ENCODE results near the gene GRM6. TPM values are rescaled to one million over a fixed set of nuclear protein-coding genes. Genes with fewer than 3 reads are reported as not detected.

Gene GRM6
- total RNA-seq, 1 donor from 2014 or later = not detected

- peaks cover 3% of the 10 kb centered on the region for H3K4me1 Mint-ChIP-seq (ENCODE audit: low read depth, unreplicated experiment)
Measured at GRCh38 chr5:178991190-178992145, 3.7 kb downstream of the GRM6 start.

DNA sequence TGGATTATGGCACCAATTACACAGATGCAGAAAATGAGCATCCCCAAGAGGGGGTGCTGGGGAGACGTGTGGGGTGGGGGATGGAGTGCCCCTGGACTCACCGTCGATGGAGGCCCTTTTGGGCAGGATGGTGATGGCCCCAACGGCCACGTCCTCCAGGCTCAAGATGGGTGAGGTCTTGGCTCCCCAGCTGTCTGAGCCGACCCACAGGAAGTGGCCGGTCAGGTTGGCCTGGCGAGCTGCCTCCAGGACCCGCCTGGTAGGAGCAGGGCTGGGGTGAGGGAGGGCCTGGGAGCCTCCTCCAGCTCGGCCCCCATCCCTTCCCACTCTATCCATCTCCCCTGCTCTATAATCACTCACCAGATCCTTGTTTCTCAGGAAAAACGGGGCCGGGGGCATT lies 4.6 kb downstream of the GRM6 start:
- peaks cover 16% of the 10 kb centered on the region for H3K9me3 Mint-ChIP-seq (ENCODE audit: unreplicated experiment)
- H3K27me3 Mint-ChIP-seq (ENCODE audit: unreplicated experiment) = peaks cover 24% of the 10 kb centered on the region
- no peak for DNase-seq
- H3K4me3 Mint-ChIP-seq (ENCODE audit: unreplicated experiment) = no peak overlapping the region
- H3K27ac Mint-ChIP-seq (ENCODE audit: unreplicated experiment) = no peak overlapping the region
- peaks cover 20% of the 10 kb centered on the region for H3K36me3 Mint-ChIP-seq (ENCODE audit: unreplicated experiment)
- H3K4me1 Mint-ChIP-seq (ENCODE audit: low read depth, unreplicated experiment) = peaks cover 3% of the 10 kb centered on the region
- TF ChIP-seq, protein P1, sequence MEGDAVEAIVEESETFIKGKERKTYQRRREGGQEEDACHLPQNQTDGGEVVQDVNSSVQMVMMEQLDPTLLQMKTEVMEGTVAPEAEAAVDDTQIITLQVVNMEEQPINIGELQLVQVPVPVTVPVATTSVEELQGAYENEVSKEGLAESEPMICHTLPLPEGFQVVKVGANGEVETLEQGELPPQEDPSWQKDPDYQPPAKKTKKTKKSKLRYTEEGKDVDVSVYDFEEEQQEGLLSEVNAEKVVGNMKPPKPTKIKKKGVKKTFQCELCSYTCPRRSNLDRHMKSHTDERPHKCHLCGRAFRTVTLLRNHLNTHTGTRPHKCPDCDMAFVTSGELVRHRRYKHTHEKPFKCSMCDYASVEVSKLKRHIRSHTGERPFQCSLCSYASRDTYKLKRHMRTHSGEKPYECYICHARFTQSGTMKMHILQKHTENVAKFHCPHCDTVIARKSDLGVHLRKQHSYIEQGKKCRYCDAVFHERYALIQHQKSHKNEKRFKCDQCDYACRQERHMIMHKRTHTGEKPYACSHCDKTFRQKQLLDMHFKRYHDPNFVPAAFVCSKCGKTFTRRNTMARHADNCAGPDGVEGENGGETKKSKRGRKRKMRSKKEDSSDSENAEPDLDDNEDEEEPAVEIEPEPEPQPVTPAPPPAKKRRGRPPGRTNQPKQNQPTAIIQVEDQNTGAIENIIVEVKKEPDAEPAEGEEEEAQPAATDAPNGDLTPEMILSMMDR (IDR thresholded peaks at IDR 0.05; ENCODE audit: partially characterized antibody, unreplicated experiment) = no peak

More at GRCh38 chr5:178991190-178992145, 3.7 kb downstream of the GRM6 start:
- Mint-ChIP-seq H3K36me3 (ENCODE audit: unreplicated experiment) (peaks cover 22% of the 10 kb centered on the region), H3K27me3 (ENCODE audit: unreplicated experiment) (peaks cover 27% of the 10 kb centered on the region), H3K27ac (ENCODE audit: unreplicated experiment) (no peak overlapping the region), H3K9me3 (ENCODE audit: unreplicated experiment) (peaks cover 14% of the 10 kb centered on the region), H3K4me3 (ENCODE audit: unreplicated experiment) (no peak overlapping the region)
- no peak for DNase-seq
- TF ChIP-seq, protein P1 (IDR thresholded peaks at IDR 0.05; ENCODE audit: partially characterized antibody, unreplicated experiment) = no peak

DNA sequence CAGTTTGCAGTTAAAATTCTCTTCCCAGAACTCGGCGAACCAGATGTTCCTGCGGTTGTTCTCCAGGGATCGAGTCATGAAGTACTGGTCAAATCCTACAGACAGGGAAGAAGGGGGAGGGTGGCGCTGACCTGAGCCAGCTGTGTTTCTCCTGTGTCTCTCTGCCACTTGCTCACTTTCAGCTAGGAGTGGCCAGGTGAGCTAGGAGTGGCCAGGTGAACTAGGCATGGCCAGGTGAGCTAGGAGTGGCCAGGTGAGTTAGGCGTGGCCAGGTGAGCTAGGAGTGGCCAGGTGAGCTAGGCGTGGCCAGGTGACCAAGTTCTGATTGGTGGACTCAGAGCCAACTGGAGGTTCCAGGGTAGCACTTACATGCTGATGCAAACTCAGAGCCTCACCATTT lies 5.8 kb downstream of the GRM6 start:
- Mint-ChIP-seq H3K27ac (ENCODE audit: unreplicated experiment) (no peak overlapping the region), H3K36me3 (ENCODE audit: unreplicated experiment) (peaks cover 17% of the 10 kb centered on the region), H3K27me3 (ENCODE audit: unreplicated experiment) (peaks cover 21% of the 10 kb centered on the region), H3K9me3 (ENCODE audit: unreplicated experiment) (peaks cover 16% of the 10 kb centered on the region), H3K4me1 (ENCODE audit: low read depth, unreplicated experiment) (no peaks in the 10 kb centered on the region), H3K4me3 (ENCODE audit: unreplicated experiment) (no peak overlapping the region)
- TF ChIP-seq, protein P1 (IDR thresholded peaks at IDR 0.05; ENCODE audit: partially characterized antibody, unreplicated experiment) = no peak
- DNase-seq = no peak

DNA sequence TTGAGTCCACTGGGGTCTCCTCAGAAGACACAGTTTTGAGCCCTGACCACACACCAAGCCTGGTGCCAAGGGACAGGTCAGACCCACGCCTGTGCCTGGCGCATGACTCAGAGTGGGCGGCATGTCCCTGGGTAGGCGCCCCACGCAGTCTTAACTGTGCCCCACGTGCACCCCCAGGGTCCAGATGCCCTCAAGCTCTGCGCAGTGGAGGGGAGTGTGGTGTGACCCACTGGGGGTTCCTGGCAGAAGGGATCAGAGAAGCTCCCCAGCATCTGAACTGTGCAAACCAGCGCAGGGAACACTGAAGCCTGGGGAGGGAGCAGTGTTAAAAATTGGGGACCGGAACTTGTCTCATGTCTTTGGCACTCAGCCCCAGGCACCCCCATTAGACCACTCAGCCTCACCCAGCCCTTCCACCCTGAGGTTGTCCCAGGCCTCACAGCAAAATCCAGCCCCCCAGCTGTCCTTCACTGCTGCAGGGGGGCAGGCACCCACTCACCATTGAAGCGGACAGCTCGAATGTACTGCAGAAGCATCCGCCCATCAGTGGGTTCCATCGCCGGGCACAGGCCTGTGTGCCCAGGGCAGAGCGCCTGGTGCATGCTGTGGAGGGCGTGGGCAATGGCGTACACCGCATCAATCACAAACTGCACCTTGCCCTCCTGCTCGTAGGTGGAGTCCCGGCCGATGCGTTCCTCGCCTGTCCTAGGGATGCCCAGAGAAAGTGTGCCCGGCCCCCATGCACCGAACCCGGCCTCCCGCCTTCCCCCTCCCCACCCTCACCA lies 6.5 kb downstream of the GRM6 start:
- Mint-ChIP-seq H3K9me3 (ENCODE audit: unreplicated experiment) (peaks cover 17% of the 10 kb centered on the region), H3K27ac (ENCODE audit: unreplicated experiment) (no peak overlapping the region), H3K4me1 (ENCODE audit: low read depth, unreplicated experiment) (no peaks in the 10 kb centered on the region), H3K4me3 (ENCODE audit: unreplicated experiment) (no peak overlapping the region), H3K36me3 (ENCODE audit: unreplicated experiment) (peaks cover 22% of the 10 kb centered on the region), H3K27me3 (ENCODE audit: unreplicated experiment) (peaks cover 19% of the 10 kb centered on the region)
- TF ChIP-seq, protein P1 (IDR thresholded peaks at IDR 0.05; ENCODE audit: partially characterized antibody, unreplicated experiment) = no peak
- DNase-seq = no peak
